ENCODE measurements around the gene SYT5. TPM values are rescaled to one million over a fixed set of nuclear protein-coding genes. Genes with fewer than 3 reads are reported as not detected.
A peak's percentile ranks its signal among the peaks of the same experiment; 100 is the strongest.

SYT5 gene
- total and polyA plus RNA-seq, 9 of the 15 experiments (the other 6 are each of a cell fraction or from before 2014, with no cell fraction given) = 1.3 to 20.9 (median 8.8) TPM

DNA sequence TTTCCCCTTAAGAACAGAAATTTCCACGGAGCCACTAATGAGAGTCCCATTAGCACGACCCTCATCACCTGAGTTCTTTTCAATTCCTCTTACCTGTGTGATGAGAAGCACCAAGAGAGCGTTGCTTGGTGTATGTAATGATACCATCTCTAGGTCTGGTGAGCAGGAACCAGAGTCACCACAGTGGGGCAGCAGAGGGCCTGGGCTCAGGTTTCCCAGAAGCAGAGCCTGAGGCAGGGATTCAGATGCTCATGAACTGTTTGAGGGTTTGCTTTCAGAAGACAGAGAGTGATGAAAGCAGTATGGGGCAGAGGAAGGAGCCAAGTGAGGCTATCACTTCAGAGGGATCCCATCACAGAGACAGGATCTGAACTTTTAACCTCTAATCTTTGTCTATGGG lies 32.4 kb upstream of the SYT5 start (continued):
- TF ChIP-seq KLF16 (IDR thresholded peaks at IDR 0.05) (peak; percentile 56; the same call in 1 of the 2 replicates), JUND (IDR thresholded peaks at IDR 0.05; ENCODE audit: borderline replicate concordance, low read depth, low read length) (peak; percentile 59), JUND (tag; IDR thresholded peaks at IDR 0.05; ENCODE audit: borderline replicate concordance, low read depth, low read length) (peak; percentile 46; the same call in 1 of the 3 replicates), MTA1 (IDR thresholded peaks at IDR 0.05; ENCODE audit: borderline replicate concordance) (0 out of 2 replicates have a peak, but pooled peaks have one; percentile 15), EP400 (IDR thresholded peaks at IDR 0.05) (peak; percentile 46), EGR1 (conservative IDR thresholded peaks at IDR 0.05) (no peak), ATF1 (CRISPR knock-in tag; IDR thresholded peaks at IDR 0.05) (no peak), ATF1 (tag; IDR thresholded peaks at IDR 0.05) (peak; percentile 39; the same call in 1 of the 2 replicates), MAFK (IDR thresholded peaks at IDR 0.05; ENCODE audit: low read length) (0 out of 2 replicates have a peak, but pooled peaks have one; percentile 6), CXXC5 (CRISPR knock-in tag; IDR thresholded peaks at IDR 0.05) (0 out of 2 replicates have a peak, but pooled peaks have one; percentile 20), ZEB2 (IDR thresholded peaks at IDR 0.05) (0 out of 2 replicates have a peak, but pooled peaks have one; percentile 36), ZNF766 (CRISPR knock-in tag; conservative IDR thresholded peaks at IDR 0.05) (peak; percentile 73; the same call in 1 of the 2 replicates), KLF13 (tag; IDR thresholded peaks at IDR 0.05; ENCODE audit: borderline replicate concordance, low read depth) (0 out of 2 replicates have a peak, but pooled peaks have one; percentile 23), ZNF384 (IDR thresholded peaks at IDR 0.05; ENCODE audit: low read depth, low read length) (peak; percentile 41; the same call in 1 of the 2 replicates), ZNF143 (CRISPR knock-in tag; IDR thresholded peaks at IDR 0.05) (peak; percentile 52; the same call in 1 of the 2 replicates)
- TF ChIP-seq, protein P1, sequence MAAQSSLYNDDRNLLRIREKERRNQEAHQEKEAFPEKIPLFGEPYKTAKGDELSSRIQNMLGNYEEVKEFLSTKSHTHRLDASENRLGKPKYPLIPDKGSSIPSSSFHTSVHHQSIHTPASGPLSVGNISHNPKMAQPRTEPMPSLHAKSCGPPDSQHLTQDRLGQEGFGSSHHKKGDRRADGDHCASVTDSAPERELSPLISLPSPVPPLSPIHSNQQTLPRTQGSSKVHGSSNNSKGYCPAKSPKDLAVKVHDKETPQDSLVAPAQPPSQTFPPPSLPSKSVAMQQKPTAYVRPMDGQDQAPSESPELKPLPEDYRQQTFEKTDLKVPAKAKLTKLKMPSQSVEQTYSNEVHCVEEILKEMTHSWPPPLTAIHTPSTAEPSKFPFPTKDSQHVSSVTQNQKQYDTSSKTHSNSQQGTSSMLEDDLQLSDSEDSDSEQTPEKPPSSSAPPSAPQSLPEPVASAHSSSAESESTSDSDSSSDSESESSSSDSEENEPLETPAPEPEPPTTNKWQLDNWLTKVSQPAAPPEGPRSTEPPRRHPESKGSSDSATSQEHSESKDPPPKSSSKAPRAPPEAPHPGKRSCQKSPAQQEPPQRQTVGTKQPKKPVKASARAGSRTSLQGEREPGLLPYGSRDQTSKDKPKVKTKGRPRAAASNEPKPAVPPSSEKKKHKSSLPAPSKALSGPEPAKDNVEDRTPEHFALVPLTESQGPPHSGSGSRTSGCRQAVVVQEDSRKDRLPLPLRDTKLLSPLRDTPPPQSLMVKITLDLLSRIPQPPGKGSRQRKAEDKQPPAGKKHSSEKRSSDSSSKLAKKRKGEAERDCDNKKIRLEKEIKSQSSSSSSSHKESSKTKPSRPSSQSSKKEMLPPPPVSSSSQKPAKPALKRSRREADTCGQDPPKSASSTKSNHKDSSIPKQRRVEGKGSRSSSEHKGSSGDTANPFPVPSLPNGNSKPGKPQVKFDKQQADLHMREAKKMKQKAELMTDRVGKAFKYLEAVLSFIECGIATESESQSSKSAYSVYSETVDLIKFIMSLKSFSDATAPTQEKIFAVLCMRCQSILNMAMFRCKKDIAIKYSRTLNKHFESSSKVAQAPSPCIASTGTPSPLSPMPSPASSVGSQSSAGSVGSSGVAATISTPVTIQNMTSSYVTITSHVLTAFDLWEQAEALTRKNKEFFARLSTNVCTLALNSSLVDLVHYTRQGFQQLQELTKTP (IDR thresholded peaks at IDR 0.05; ENCODE audit: low read depth in 1 of 2, partially characterized antibody in 2 of 2) = peak; percentile 38 to 40
- TF ChIP-seq, protein P2, sequence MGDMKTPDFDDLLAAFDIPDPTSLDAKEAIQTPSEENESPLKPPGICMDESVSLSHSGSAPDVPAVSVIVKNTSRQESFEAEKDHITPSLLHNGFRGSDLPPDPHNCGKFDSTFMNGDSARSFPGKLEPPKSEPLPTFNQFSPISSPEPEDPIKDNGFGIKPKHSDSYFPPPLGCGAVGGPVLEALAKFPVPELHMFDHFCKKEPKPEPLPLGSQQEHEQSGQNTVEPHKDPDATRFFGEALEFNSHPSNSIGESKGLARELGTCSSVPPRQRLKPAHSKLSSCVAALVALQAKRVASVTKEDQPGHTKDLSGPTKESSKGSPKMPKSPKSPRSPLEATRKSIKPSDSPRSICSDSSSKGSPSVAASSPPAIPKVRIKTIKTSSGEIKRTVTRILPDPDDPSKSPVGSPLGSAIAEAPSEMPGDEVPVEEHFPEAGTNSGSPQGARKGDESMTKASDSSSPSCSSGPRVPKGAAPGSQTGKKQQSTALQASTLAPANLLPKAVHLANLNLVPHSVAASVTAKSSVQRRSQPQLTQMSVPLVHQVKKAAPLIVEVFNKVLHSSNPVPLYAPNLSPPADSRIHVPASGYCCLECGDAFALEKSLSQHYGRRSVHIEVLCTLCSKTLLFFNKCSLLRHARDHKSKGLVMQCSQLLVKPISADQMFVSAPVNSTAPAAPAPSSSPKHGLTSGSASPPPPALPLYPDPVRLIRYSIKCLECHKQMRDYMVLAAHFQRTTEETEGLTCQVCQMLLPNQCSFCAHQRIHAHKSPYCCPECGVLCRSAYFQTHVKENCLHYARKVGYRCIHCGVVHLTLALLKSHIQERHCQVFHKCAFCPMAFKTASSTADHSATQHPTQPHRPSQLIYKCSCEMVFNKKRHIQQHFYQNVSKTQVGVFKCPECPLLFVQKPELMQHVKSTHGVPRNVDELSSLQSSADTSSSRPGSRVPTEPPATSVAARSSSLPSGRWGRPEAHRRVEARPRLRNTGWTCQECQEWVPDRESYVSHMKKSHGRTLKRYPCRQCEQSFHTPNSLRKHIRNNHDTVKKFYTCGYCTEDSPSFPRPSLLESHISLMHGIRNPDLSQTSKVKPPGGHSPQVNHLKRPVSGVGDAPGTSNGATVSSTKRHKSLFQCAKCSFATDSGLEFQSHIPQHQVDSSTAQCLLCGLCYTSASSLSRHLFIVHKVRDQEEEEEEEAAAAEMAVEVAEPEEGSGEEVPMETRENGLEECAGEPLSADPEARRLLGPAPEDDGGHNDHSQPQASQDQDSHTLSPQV (IDR thresholded peaks at IDR 0.05) = peak; percentile 33; the same call in 1 of the 2 replicates
- TF ChIP-seq, protein P3, sequence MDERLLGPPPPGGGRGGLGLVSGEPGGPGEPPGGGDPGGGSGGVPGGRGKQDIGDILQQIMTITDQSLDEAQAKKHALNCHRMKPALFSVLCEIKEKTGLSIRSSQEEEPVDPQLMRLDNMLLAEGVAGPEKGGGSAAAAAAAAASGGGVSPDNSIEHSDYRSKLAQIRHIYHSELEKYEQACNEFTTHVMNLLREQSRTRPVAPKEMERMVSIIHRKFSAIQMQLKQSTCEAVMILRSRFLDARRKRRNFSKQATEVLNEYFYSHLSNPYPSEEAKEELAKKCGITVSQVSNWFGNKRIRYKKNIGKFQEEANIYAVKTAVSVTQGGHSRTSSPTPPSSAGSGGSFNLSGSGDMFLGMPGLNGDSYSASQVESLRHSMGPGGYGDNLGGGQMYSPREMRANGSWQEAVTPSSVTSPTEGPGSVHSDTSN (CRISPR knock-in tag; IDR thresholded peaks at IDR 0.05; ENCODE audit: low read depth) = no peak
- TF ChIP-seq, protein P3 (tag; conservative IDR thresholded peaks at IDR 0.05; ENCODE audit: low read depth) = peak; percentile 34; the same call in 1 of the 2 replicates
